Thyroid gland (tissue), 4 donors: ENCODE measurements around the gene NTF3.

Source experiments
- CTCF ChIP-seq, 6 experiments: fragments of 200-600 bp in 3 of 6; fragments of 450-650 bp in 3 of 6; sonication (generic) in 3 of 6; IDR thresholded peaks; one replicate each; pipeline ENCODE4 v1.5.1; 2016 to 2019; ENCODE audit warnings: antibody characterized with exemption in 6 of 6, mild to moderate bottlenecking in 2 of 6, inconsistent platforms in 1 of 6, moderate library complexity in 1 of 6
- POLR2A ChIP-seq, 2 donors: fragments of 450-650 bp; IDR thresholded peaks; one replicate each; pipeline ENCODE4 v1.6.1; 2017; ENCODE audit warnings: antibody characterized with exemption in 2 of 2, mild to moderate bottlenecking in 2 of 2, moderate library complexity in 1 of 2

- TF ChIP-seq POLR2A (IDR thresholded peaks at IDR 0.05) (no peak), CTCF (IDR thresholded peaks at IDR 0.05) (no peak)
Observed at GRCh38 chr12:5520037-5520436, 88.1 kb downstream of the NTF3 start.
